GM21390 (cell line): ENCODE measurements around the gene ITGA11.

Source experiments
- ATAC-seq: cut with Tn5 transposase; IDR thresholded peaks from one replicate; pipeline ENCODE4 v1.9.1; 2021; ENCODE audit not compliant: unreplicated experiment

ITGA11 gene

GRCh38 chr15:68375716-68376220 lies 56.2 kb downstream of the ITGA11 start:
- no peak for ATAC-seq

DNA sequence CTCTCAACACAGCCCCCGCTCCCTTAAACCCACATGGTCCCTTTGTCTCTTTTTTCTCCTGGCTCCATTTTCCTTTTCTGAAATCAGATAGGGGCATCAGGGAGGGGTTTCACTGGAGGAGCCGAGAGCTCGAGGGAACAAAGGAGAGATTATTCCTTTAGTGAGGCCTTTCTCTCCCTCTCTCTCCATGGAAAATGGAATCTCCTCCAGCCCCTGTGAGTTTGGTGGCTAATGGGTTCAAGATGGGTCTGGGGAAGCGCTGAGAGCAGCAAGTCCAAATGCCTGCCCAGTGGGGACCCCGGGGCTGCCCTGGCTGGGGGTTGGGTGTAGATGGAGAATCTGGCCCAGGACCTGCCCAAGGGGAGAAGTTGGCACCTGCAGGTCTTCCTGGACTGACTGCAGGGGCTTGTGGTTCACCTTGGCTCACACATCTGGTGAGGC lies 56.8 kb downstream of the ITGA11 start:
- ATAC-seq, result no peak

- ATAC-seq, result no peak
Measured at GRCh38 chr15:68374168-68374745, 57.7 kb downstream of the ITGA11 start.

GRCh38 chr15:68373028-68373427 lies 58.9 kb downstream of the ITGA11 start:
- ATAC-seq, result no peak

- no peak for ATAC-seq
Measured at GRCh38 chr15:68372291-68372811, 59.6 kb downstream of the ITGA11 start.

DNA sequence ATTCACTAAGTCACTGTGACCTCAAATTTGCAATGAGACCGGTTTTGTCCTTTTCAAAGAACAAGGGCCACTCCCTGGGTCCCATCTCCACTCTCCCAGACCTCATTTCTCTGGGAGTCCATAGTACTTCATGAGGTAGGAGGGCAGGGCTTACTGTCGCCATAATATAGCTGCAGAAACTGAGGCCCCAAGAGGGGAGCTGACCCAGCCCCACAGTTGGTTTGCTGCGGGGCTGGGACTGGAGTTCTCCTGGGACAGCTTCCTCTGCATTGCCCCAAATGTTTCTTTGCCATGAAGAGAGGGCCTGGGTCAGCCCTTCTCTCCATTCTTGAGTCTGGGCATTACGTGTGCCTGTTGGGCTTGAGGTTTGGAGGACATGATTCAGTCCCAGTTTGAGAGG lies 60.1 kb downstream of the ITGA11 start:
- ATAC-seq, result no peak

DNA sequence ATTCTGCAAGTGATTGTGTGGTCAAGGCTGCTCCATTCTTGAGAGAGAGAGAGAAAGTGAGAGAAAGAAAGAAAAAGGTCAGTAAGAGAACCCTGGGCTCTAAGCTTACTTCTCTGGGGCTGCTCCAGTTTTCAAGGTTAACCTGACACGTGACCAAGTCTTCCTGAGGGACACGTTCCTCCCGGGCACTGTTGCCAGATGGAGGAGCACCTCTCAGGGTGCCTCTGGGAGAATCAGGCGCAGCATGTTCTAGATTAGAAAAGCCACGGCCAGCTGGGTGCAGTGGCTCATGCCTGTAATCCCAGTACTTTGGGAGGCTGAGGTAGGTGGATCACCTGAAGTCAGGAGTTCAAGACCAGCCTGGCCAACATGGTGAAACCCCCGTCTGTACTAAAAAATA lies 60.8 kb downstream of the ITGA11 start:
- ATAC-seq, result no peak

GRCh38 chr15:68370768-68371151 lies 61.2 kb downstream of the ITGA11 start:
- no peak for ATAC-seq

DNA sequence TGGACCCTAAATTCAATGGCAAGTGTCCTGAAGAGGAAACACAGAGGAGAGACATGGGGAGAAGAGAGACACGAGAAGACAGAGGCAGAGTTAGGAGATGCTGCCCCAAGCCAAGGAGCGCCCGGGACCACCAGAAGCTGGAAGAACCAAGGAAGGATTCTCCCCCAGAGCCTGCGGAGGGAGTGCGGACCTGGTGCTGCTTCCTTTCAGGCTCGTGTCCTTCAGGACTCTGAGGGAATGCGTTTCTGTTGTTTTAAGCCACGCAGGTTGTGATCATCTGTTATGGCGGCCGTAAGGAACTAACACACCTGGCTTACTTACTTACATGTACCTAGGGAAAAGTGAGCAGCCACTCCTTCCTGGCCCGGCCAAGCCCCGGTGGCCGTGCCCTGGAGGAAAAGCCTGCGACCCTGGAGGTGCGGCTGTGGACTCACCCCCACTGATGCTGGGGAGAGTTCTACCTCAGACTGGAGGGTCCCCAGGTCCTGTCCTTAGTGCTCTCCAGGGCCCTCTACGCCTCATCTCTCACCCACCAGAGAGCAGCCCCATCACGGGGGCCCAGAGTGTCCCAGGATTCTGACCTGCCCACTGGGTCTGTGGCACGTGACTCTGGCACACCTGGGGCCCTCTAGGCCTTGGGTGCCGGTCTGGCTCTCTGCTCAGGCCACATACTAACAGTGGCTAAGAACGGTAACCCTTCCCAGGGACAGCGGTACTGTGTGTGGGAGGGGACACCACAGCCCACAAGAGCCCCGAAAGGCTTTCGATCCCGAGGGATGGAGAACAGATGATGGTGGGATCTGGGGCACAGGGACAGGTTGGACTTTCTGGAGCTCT lies 61.8 kb downstream of the ITGA11 start:
- ATAC-seq, result no peak

- no peak for ATAC-seq
Measured at GRCh38 chr15:68368731-68369435, 63.1 kb downstream of the ITGA11 start.

GRCh38 chr15:68367992-68368391 lies 64.0 kb downstream of the ITGA11 start:
- no peak for ATAC-seq

DNA sequence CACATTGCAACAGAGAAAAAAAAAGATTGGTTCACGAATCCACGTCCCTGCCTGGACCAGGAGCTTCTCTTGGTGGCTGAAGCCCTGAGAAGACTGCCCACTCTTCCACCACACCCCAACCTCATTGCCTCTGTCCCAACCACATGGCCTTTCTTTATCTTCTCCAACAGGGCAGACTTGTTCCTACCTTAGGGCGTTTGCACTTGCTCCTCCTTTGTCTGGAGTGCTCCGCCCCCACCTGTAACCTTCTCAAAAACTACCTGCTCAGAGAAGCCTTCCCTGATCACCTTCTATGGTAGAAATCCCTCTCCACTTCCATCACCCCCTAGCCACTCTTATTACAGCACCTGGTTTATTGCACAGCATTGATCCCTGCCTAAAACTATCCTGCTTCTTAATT lies 64.7 kb downstream of the ITGA11 start:
- no peak for ATAC-seq

DNA sequence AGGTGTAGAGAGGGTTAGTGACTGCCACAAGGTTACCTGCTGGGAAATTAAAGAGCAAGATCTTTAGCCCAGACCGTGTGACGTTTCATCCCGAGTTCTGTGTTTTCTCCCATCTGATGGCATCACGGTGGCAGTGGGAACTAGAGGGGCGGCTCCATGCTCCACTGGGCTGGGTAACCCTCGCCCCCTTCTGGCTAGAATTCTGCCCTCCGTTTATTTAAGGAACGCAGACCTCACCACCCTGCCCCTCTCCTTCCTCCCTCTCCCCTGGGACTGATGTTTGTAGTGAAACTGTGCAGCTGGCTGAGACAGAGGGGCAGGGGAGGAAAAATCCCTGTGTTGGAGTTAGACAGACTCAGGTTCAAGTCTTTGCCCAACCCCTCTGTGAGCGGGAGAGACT lies 65.6 kb downstream of the ITGA11 start:
- no peak for ATAC-seq

DNA sequence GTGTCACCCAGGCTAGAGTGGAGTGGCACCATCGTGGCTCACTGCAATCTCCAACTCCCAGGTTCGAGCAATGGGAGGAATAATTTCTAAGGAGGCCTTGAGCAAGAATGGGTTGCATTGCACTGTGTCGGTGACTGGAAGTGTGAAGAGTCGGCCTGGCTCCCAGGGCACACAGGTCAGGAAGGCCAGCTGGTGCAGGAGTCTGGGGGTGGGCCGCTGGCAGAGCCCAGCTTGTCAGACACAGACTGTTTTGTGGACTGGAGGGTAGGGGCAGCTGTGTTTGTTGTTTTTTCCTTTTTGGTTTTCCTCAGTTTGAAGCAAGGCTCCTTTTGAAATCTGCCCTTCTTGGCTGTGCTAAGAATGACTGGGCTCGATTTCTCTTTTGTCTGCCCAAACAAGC lies 66.2 kb downstream of the ITGA11 start:
- ATAC-seq, result no peak

DNA sequence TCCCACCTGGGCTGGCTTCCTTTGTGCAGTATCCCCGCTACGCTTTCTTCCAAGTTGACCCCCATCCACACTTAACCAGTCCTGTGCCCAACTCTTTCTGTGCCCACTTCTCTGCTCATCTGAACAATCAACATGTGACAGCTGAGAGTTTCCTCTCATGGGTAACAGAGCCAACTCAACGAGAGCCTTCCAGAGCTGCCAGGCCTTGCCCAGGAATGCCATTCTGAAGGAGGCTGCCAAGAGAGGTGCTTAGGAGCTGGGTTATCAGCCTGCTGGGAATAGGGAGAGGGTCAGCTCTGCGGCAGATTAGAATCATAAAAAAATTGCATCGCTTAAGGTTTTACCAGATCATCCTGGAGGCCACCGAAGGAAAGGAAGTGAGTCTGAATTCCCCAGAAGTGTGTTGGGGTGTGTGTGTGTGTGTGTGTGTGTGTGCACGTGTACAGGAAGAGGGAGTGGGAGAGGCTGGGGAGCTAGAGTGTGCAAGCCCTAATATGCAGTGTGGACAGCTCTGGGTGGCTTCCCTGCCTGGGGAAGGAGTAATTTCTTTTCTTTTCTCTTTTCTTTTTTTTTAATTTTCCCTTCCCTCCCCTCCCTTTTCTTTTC lies 66.7 kb downstream of the ITGA11 start:
- ATAC-seq, result no peak

GRCh38 chr15:68364660-68365035 lies 67.3 kb downstream of the ITGA11 start:
- ATAC-seq, result no peak

DNA sequence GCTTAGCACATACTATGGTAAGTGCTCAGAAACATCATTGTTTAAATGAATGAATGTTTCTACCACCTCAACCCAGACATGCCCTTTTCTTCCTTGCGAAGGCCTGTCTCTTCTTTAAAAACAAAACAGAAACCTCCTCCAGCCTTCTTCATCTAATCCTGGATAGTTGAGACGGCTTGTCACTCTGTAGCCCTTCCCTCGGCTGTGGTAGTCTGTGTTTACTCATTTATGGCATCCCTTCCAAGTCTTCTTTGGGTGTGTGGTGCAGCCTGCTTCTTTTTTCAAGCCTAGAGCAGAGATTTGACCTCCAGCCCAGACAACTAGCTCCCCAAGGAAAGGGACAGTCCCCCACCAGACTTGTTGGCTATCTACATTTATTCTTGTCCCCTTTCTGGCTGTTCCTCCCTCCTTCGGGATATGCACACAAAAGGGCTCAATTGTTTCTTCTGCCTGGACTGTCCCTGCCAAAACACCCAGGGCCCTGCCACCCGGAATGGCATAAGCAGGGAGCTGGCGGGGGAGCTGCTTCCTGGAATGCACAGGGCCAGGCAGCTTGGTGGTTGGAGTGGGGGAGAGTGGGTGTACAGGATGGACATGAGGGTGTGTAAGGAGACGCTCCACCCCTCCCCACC lies 67.8 kb downstream of the ITGA11 start:
- no peak for ATAC-seq

- ATAC-seq, result no peak
Measured at GRCh38 chr15:68363353-68363752, 68.6 kb downstream of the ITGA11 start.

DNA sequence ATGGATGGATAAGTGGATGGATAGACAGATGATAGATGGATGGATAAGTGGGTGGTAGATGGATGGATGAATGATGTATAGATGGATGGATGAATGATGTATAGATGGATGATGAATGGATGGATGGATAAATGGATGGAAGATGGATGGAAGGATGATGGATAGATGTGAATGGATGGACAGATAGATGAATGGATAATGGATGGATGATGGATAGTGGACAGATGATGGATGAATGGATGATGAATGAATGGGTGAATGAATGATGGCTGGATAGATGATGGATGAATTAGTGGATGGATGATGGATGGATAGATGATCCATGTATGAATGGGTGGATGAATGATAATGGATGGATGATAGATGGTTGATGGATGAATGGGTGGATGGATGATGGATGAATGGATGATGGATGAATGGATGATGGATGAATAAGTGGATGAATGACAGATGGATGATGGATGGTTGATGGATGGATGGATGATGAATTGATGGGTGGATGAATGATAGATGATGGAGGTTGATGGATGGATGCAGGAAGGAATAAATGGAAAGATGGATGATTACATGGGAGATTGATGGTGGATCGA lies 69.3 kb downstream of the ITGA11 start:
- no peak for ATAC-seq

GRCh38 chr15:68360721-68361120 lies 71.2 kb downstream of the ITGA11 start:
- ATAC-seq, result no peak
